T-helper 2 cell (primary cell): ENCODE results near the gene AMIGO1.

Experiments used
- DNase-seq, 5 experiments: peaks; one replicate each; pipeline versions ENCODE4 v3.0.0 to v3.0.0-alpha.2; 2012 to 2022

The AMIGO1 gene

DNA sequence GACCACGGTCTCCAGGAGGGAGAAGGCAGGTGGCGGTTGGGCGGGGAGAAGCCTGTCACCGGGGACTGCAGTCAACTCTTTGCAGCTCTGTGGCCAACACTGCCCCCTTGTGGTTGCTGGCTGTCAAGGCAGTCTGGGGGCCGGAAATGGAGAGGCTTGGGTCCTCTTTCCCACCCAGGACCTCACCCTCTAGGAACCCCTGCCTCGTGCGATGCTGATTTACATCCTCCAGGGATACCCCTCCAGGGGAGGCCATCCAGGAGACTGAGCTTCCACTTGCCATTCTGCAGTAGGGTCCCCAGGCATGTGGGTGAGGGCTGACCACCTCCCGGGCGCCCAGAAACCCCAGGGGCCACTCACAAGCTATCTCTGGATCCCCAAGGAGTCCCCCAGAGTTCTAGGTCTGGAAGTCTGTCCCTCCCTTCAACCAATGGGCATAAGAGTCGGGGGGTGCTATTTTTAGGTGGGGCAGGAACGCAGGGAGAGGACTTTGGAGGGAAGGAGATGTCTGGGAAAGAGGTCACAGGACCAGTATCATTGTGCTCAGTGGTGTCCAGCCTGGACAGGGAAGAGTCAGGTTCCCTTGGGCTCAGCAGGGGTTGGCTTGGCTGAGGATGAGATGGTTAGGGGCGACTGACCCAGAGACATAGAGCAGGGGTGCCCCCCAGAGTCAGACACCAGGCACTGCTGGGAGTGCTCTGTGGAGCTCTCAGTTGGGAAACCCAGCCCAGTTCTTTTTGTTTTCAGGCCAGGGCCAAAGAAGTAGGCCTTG lies 23.0 kb upstream of the AMIGO1 start:
- DNase-seq: peak; percentile 76 to 91 (median 83)

DNA sequence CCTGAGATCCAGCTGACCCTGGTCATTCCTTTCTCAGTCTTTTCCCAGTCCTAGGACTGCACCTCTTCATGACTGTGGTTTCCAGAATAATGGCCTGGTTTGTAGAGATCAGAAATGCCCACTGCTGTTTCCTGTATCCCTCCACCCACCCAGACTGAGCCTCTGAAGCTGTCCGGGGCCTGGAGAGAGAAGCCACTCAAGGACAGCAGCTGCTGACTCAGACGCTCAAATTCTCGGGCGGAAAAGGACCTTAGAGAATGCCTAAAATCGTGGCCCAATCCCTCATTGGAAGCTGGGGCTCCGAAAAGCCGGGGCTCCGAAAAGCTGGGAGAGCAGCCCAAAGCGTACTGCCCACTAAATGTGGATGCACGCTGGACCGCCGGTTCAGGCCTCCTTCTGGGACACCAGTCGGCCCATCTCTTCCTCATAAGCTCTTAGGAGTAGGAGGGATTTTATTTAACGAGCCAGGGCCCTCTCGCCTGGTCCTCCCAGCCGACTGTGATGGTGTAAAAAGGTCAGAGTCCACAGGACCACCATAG lies 22.4 kb upstream of the AMIGO1 start:
- no peak for DNase-seq

DNA sequence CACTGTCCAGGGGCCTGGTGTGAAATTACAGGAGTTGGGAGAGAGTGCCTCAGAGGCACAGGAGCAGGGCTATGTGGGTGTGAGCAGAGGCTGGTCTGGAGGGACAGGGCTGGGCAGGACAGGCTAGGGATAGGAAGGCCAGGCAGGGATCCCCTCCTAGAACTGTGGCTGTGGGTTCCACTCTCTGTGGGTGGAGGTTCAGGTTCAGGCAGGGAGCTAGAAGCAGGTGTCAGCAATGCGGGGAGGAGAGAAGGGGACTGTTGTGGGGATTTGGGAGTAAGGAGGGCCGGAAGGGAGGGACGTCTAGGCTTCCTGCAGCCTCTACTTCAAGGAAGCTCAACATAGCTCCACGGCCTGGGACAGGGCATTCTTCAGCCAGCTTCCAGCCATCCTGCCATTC lies 21.9 kb upstream of the AMIGO1 start:
- no peak for DNase-seq

DNA sequence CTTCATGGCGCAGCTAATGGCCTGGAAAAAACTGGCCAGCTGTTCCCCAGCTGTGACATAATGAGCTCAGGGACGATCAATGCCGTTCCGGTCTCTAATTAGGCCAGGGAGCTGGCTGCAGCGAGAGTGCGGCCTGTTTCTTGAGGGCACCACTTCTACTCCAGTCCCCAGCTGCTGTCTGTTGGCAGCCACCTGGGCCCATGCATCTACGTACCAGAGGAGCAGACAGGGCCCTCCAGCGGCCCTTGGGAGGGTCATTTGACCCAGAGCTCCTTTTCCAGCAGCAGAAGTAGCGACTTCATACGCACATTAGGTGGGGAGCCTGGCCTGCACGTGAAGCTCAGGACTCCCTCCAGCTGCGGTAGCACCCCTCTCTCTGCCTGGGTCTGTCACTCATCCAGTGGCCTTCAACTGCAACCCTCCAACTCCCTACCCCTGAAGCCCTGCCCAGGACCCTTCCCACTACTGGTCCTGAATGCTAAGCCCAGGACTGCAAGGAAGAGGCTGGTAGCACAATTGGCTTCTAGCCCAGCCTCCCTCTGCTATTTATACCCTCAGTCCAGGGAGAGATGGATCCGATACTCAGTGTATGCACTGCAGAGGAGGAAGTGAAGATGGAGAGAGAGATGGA lies 21.0 kb upstream of the AMIGO1 start:
- no peak for DNase-seq

DNA sequence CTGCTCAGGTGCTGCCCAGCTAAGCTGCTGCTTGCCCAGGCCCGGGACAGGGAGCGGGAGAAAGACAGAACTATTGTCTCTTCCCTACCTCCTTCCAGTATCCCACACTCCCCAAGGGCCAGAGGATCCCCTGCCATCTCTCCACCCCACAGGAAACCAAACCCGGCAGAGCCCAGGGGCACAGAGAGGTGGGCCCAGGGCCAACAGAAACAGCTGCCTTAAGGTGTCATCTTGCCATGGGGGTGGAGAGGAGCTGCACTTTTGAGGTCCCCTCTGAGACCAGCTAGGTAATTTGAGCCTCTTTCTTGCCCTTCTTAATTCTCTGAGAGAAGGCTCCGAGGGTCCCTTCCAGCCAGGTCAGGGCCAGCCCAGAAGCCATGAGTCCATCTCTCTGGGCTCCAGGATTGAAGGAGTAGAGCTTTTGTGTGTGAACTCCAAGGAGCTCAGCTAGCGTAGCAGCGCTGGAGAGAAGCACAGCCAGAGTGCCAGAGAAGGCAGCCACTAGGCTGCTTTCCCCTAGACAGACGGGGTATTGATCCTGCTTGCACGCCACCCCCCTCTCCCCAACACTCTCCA lies 20.4 kb upstream of the AMIGO1 start:
- DNase-seq: no peak

DNA sequence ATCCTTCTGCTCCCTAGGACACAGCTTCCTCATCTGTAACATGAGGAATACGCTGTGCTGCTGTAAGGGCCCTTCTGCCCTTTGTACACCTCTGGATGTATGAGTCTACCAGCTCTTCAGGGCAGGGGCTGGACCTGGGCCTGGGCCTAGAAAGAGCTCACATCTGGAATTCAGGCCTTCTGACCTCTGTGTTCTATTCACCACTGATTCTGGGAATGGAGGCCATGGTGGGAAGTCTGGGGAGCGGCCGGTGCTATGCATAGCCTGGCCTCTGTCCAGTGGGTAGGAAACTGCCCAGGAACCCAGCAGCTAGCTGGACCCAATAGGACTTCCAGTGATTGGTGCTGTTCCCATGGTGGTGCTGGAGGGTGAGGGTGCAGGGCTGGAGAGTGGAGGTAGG lies 19.2 kb upstream of the AMIGO1 start:
- DNase-seq: no peak

DNA sequence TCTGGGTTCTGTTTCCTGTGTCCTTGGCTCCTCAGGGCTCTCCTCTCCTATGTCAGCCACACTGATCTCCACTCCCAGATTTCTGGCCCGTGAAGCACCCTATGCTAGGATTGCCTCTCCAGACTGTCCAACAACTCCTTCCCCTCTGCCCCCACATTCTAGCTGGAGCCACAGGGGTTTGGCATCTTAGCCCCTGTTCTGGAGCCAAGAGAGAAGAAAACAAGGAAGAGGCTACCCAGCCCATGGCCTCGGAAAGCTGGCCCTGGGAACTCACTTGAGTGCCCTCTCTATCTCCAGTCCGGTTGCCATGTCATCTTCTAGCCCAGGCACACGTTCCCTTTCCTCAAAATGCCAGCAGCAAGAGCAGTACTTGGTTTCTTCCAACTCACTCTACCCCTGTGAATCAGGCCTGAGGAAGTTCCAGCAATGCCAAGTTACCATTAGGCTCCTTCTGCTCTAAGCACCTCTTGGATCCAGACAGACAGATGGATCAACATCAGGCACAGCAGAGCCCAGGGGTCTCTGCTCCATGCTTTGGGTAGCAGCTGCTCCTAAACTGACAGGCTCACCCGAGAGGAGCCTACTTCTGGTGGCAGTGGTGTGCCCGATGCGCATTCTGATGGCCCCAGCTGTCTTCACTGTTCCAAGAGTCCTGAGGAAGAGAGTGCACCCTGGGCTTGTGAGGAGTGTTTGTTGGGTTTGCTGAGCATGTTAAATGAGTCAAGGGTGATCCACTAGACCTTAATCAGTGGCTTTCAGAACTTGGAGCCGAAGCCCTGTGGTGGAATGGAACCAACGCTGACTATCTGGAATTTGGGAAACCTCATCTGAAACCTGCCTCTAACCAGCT lies 18.5 kb upstream of the AMIGO1 start:
- DNase-seq: no peak

DNA sequence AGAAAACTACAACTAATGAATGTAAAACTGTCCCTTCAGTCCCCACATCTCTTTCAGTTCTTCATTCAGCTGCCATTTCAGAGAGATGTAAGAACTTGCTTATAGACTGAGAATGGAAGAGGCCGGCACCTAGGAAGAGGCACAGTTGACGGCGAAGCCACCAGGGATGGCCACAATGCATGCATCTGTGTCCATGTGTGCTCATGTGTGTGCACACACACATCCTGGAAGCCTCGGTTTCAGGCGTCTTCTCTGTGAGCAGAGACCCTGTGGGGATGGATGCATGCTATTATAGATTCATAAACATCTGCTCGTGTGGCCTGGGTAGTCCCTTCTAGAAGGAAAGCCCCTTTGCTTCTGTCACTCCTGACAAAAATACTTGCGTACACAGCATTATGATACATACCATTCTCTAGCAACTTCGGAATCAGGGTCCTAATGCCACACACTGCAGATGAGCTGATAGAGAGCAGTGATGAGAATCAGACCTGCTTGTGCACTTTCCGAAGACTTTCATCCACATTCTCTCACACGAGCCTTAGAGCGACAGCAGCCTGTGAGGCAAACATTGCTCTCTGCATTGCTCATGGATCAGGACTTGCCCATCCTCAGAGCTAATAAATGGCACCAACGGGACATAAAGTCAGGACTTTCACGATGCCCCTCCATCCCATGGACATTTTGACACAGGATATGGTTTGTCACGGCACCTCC lies 17.7 kb upstream of the AMIGO1 start:
- no peak for DNase-seq

DNA sequence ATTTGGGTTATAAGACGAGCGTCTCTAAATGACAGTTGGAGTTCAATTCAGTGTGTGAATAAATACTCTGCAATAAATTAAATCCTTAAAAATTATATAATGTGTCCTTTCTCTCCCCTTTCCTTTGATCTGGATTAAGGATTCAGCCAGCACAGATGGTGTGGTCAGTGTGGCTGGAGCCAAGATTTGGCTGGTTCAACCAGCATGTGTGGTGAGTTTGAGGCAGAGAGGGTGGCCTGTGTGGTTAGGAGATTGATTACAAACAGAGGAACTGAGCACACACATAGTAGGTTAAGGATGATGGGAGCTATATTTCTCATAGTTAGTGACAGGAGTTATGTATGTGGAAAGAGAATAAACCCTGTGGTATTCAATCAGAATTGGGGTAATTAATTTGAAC lies 14.2 kb upstream of the AMIGO1 start:
- no peak for DNase-seq

DNA sequence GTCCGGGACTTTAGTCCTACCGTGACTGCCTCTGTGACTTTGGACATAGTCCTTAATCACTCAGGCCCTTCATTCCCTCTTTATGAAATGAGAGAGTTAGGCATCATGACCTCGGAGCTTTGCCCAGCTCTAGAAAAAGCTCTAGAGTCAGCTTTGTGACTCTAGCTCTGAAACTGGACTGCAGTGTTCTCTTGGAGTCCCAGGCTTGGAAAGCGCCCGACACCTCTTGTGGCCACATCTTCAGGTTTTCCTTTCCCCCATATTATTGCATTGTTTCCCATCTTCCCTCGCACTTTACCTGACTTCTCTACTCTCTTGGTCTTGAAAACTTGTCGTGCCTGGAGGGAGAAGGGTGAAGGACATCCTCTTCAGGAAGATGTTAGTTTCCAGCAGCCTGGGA lies 12.5 kb upstream of the AMIGO1 start:
- no peak for DNase-seq

DNA sequence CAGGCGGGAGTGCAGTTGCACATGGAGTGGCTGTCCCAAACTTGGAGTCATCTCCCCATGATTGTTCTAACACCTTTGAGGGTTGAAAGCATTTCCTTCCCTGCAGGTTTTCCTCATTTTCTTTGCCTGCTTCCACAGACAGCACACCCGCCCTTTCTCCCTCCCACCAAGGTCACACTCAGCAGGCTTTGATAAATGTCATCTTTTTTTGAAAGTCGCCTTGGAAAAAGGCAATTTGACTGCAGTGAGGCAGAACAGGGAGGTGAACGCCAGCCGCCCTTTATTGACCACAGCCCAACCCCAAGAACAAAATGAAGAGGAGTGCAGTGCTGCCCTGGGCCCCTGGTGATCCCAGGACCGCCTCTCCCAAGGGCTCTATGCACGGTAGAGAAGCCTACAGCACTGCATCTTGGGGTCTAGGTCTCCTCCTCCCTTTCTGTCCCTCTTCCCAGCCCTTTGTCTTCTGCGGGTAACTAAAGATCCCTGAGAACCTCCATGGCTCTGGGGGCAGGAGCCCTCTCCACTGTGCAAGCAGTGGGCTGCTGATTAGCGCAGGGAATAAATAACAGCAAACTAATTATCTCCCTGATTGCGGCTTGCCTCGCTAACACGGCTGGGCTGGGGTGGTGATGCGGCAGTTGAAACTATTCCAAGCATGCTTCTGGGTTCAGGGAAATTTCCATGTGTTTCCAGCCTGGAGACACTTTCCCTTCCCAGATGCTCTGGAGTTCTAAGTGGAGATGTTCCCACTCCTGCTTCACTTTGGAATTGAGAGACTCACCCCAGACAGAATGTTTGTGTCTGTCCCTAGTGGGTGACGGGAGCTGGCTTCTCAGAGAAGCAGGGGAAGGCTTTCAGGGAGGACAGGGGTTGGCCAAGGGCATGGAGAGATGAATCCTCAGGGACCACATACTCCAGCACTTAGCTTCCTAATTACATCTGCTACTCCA lies 11.8 kb upstream of the AMIGO1 start:
- no peak for DNase-seq

DNA sequence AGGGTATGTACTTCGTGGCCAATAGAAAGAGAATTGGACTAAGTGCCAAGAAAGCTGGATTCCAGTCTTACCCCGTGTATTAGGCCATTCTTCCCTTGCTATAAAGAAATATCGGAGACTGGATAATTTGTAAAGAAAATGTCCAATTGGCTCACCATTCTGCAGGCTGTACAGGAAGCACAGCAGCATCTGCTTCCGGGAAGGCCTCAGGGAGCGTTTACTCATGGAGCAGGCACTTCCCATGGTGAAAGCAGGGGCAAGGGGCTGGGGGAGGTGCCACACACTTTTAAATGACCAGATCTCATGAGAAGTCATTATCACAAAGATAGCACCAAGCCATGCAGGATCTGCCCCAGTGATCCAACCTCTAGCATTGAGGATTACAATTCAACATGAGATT lies 7.8 kb upstream of the AMIGO1 start:
- DNase-seq: no peak

DNA sequence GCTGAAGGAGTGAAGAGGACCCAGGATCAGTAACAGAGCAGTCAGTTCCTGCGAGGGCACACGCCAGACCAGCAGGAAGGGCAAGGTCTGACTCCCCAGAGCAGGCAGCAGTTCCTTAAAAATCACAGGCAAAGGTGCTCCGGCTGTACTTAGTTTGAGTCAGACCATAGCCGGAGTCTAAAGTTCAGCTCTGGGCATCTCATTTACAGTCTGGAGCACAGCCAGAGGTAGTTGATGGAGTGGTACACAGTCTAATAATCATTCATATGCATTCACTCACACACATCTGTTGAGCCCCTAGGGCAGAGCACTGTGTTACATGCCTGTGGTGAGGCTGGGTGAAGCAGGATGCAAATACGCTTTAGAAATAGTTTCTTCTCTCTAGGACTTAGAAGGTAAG lies 7.3 kb upstream of the AMIGO1 start:
- no peak for DNase-seq

DNA sequence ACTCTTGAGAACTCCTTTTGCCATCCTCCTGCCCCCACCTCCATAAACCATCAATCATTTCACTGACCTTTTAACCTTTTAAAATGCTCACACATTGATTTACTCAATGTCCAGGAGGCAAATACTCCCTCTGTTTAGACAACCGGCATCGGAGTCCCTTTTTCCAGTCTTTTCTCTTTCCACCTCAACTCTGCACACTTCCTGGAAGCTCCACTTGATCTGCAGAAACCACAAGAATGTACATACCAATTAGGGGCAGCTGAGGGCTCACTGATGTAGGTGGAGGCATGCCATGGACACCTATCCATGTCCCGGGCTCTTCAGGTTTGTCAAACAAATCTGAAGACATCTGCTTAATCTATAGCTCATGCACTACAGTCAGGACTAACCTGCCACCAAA lies 5.3 kb upstream of the AMIGO1 start:
- no peak for DNase-seq

DNA sequence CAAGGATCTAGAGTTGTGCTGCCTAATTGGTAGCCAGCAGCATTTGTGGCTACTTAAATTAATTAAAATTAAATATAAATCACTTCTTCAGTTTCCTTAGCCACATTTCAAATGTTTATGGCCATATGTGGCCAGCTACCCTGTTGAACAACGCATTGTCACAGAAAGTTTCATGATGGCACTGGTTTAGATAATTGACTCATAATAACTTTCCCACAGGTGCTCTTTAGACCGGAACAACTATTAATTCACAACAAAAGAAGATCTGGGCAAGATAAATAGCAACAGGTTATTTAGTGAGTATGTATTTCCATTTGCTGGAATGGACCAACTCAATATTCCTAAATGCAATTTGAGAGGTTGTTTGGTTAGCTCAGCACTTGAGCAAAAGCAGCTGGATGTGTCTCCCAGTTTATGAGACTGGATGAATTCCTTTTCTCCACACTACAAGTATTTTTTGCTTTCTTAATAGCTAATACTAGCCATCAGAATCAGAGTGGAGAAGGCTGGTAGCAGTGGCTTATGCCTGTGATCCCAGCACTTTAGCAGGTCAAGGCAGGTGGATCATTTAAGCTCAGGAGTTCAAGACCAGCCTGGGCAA lies 3.7 kb upstream of the AMIGO1 start:
- DNase-seq: no peak

DNA sequence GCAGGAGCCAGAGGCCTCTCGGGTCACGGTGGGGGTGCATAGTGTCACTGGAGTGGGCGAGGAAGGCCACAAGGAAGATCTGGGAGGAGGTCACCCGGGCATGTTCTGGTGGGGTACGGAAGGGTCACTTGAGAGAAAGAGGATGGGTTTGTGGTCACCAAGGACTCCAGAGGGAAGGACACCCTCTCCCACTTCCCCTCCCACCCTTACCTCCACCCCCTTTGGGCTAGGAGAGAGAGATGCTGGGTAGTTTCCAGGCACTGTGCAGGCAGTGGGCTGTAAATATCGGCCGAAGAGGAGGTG lies 703 bp downstream of the AMIGO1 start:
- no peak for DNase-seq

DNA sequence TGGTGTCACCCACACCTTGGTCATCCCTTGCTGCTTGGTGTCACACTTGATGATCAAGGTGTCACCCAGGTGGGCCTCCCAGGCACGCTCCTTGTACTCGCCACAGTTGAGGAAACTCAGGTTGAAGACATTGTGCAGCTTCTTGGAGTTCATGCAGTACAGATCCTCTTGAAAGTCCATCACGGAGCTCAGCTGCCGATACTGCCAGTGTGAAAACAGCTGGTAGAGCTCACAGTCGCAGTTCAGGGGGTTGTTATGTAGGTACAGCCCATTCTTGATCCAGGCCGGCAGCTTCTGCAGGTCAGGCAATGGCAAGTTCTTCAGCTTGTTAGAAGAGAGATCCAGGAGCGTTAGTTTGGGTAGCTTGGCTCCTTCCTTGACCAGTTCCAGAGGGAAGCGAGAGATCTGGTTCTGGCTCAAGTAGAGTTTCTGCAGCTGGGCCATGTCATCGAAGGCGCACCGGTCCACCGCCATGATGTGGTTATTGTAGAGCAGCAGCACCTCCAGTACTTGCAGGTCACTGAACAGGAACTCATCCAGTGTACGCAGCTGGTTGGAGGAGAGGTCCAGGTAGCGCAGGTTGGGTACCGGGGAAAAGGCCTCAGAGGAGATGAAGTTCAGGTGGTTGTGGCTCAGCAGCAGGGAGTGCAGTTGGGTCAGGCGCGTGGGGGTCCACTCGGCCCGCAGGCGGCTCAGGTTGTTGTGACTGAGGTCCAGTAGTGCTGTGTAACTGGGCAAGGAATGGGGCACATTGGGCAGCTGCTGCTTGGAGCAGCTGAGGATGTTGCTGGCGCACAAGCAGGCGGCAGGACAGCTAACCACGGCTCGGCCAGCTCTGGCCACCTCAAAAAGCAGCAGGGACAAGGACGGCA lies 1.3 kb downstream of the AMIGO1 start:
- DNase-seq: no peak

DNA sequence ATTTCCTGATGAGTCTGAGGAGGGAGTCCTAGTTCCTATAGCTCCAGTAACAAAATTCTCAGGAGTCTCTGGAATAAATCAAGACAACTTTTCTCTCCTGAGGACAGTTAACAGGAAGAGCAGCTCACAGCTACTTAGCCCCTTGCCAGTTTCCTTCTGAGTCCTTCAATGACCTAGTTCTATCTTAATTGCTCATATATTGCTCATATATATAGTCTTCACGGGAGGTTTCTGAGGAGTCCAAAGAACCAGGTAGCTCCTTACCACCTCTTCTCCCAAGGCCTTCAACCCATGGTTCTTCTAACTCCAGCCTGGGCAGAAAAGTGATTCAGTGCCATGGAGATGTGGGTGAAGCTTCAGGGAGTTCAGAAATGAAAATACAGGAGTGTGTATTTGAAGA lies 4.6 kb downstream of the AMIGO1 start:
- no peak for DNase-seq

DNA sequence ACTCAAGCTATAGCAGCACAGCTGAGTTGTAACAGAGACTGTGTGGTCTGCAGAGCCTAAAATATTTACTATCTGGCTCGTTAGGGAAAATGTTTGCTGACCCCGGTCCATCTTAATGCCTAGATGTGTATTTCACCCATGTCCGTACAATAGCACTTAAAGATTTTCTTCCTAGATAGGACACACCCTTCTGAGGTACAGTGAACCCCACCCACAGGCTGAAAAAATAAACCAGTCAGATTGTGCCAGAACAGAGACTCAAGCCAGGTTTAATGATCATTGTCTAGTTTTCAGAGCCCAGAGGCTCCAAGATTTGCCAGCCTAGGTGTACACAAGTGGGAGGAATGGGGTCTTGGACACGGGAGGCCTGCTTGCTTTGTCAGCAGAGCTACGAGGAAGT lies 5.6 kb downstream of the AMIGO1 start:
- DNase-seq: no peak

DNA sequence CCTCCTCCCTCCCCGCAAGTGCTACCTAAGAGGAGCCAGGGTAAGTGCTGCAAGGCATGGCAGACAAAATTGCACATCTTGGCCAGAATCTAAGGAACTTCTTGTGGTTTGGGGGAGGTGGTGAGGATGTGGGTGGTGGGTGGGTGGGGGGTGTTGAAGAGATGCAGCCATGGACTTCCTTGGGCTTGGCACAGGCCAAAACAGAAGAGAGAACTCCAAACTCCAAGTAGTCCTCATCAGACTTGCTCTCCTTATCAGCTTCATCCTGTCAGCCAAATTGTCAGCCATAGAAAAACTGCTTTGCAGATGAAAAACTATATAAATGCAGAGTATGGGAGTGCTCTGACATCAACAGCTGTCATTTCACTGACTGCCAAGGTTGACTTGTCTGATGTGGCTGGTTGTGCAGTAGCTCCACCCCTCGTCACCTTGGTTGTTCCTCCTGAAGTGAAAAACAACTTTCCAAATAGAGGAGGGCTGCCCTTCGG lies 7.1 kb downstream of the AMIGO1 start:
- DNase-seq: peak in 3 of 5 experiments; percentile 56 to 70 (median 69)
